Activated CD4-positive, alpha-beta T cell treated with anti-CD3 and anti-CD28 coated beads, Interleukin-2, amount 50 U/mL, for 24 hours (primary cell): ENCODE measurements around the gene GEMIN5.
"Not testable (repeated sequence)": the region's sequence is repeated elsewhere in the genome, so short reads cannot be mapped to it uniquely, and the experiment has no call there.

Experiments used
- DNase-seq, 2 donors: peaks; one replicate each; pipeline ENCODE4 v3.0.0-alpha.2; 2020; ENCODE audit warnings: low read depth in 1 of 2, low spot score in 1 of 2

The GEMIN5 gene

GRCh38 chr5:154945695-154946301, 7.8 kb upstream of the GEMIN5 start:
- DNase-seq, result no peak

GRCh38 chr5:154944716-154945115, 6.7 kb upstream of the GEMIN5 start:
- DNase-seq, result no peak

DNA sequence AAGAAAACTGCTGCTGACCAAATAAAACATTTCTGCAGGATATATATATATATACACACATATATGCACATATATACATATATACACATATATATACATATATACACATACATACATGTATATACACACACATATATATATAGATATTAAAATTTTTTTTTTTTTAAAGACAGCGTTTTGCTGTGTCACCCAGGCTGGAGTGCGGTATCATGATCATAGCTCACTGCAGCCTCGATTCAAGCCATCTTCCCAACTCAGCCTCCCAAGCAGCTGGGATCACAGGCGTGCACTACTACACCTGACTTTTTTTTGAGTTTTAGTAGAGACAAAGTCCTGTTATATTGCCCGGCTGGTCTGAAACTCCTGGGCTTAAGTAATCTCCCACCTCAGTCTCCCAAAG, 5.5 kb upstream of the GEMIN5 start:
- DNase-seq, result no peak

- DNase-seq, result peak; percentile 91 to 95
Observed at GRCh38 chr5:154940772-154941620, 3.0 kb upstream of the GEMIN5 start, which contains the start of gene MRPL22. MRPL22 (plus strand) TSS chr5:154941073; CDS start chr5:154941111, 38 bp downstream.

DNA sequence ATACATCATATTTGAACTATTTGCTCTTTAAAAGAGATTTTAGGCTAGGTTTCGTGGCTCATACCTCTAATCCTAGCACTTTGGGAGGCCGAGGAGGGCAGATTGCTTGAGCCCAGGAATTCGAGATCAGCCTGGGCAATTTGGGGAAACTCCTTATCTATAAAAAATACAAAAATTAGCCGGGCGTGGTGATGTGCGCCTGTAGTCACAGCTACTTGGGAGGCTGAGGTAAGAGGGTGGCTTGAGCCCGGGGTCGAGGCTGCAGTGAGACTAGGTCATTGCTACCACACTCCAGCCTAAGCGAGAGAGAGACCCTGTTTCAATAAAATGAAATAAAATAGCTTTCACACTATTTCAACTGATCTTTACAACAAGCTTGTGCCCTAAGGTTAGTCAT, 2.4 kb upstream of the GEMIN5 start:
- no peak for DNase-seq

DNA sequence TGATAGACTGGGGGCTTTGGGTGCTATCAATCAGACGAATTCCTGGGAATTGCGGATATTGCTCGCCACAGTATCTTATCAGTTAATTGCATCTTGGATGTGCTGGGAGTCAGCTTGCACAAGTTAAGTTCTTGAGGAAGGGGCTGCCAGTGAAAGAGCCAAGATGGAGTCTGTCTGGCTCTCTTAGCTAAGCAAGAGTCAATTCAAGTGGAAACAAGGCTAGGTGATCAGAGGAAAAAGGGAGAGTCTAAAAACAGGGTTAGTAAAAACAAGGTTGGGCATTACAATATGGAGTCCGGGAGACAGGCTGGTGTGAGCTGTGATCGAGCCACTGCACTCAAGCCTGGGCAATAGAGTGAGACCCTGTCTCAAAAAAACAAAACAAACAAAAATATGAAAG, 1.4 kb upstream of the GEMIN5 start:
- not testable (repeated sequence) for DNase-seq

- DNase-seq, result no peak
Observed at GRCh38 chr5:154937186-154937717, 759 bp downstream of the GEMIN5 start.

DNA sequence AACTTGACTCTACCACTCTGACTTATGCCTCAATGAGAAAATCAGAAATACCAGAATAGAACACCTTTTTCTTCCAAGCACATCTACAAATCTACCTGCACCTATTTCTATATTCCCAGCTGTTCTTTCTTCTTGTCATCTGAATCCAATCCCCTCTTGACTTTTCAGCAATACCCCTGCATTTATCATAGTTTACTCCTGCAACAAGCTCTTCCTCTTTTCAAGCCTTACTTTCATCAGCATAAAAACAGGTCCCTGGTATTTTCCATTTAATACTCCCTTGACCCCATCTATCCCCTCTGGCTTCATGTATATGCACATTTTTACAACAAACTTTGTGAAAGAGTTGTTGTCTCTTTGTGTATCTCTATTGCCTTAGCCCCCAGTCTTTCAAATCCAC, 3.1 kb downstream of the GEMIN5 start:
- DNase-seq, result no peak

- no peak for DNase-seq
Observed at GRCh38 chr5:154933537-154933936, 4.5 kb downstream of the GEMIN5 start.

GRCh38 chr5:154923441-154924430, 14.3 kb downstream of the GEMIN5 start:
- DNase-seq, result no peak

DNA sequence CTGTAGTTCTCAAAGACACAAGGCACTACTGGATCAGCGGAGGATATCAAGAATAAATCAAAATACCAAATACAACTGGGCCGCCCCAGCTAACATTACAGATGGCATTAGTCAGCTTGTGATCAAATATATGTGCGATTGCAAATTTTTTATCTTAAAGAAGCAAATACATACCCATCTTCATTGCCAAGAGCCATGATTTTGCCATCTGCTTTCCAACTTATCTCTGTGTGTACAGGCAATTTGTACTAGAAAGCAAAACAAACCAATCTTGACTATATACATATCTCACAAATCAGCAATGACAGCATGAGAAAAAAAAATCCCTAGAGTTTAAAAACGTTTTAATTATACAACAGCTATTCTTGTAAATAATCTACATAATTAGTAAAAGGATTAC, 20.3 kb downstream of the GEMIN5 start:
- no peak for DNase-seq

GRCh38 chr5:154916874-154917273, 21.1 kb downstream of the GEMIN5 start:
- no peak for DNase-seq

GRCh38 chr5:154905601-154906000, 32.4 kb downstream of the GEMIN5 start:
- DNase-seq, result not testable (repeated sequence)

DNA sequence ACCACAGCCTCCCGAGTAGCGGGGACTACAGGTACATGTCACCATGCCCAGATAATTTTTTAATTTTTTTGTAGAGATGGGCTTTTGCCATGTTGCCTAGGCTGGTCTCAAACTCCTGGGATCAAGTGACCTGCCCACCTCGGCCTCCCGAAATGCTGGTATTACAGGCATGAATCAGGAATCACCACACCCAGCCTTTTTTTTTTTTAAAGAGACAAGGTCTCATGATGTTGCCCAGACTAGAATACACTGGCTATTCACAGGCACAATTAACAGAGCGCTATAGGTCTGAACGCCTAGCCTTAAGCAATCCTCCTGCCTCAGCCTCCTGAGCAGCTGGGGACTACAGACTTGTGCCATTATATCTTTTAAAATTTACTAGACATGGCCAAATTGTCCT, 36.1 kb downstream of the GEMIN5 start:
- DNase-seq, result no peak

DNA sequence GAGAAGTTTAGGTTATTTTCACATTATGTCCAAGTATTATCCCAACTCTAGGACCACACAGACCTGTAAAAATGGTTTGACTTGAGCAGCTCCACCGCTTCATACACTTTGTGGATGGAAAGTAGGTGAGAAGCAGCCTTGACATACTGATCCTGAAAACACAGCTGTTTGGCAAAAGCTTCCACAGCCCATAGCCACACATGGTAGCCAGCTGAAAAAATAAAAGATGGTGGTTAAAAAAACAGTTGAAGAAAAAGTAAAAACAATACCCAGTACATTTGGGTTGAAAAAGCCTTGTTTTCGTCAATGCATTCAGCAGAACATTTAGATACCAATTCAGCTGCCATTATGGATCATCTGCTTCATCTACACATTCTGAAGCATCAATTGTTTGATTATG, 36.7 kb downstream of the GEMIN5 start:
- no peak for DNase-seq

GRCh38 chr5:154900066-154900465, 37.9 kb downstream of the GEMIN5 start:
- DNase-seq, result no peak

DNA sequence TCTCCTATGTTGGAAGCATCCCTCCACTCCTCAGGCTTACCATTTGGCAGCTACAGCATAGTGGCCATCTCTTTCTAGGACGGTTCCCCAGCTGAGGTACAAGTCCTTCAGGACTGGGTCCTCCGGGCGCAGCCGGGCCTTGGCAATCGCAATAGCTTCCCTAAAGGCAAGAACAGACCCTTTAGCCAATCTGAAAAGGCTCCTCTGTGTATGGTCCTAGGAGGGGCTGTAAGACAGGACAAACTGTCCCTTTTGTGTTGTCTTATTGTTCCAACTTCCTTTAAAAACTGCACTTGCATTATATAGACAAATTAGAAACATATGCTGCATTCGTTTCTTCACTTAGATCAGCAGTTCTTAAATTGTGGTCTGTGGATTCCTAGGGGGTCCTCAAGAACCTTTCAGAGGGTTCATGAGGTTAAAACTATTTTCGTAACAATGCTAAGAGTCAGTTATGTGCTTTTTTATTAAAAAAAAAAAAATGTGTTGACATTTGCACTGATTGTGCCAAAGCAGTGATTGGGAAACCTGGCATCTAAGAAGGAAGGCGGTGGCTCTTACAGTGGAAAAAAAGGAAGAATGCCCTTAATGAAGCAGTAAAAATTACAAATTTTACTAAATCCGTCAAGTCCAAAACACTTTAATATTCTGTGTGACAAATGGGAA, 38.7 kb downstream of the GEMIN5 start:
- no peak for DNase-seq

DNA sequence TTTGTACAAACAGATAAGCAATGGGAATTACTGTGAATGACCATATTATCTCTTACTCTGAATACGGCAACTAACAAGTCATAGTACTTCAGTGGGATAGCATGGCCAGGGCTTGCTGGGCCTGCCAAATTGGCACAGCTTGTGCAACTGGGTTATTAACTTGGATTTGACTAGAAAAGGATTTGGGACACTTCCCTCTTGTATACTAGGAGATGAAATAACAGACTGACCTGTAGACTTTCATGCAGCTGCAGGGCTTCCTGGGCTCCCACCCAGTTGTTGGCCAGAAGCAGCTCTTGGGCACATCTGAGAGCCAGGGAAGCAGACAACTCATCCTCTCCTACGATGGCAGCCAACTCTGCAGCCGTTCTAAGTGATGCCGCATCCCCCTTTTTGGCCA, 39.8 kb downstream of the GEMIN5 start:
- DNase-seq, result no peak

DNA sequence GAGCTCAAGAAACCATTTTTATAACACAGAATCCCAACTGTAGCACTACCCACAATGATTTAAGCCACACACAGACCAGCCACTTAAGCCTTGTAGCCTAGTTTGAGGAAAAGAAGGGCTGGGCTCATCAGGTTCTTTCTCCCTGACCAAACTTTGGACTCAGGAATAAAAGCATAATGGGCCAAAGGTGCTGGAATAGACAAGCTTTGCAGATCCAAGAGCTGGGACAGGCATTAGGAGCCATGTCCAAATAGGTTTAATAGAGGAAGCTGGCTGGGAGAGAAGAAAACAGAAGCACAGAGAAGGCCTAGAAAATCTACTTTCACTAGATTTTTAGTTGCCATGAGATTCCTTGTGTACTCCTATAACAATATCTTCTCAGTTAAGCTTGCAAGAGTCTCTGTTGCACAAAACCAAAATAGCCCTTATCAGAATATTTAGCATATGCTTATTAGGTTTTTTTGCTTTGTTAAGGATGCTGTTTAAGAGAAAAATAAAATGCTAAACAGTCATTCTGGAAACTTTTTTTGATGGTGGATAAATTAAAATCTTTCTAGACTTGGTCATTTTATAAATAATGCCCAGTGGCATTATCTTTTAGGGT, 41.3 kb downstream of the GEMIN5 start:
- DNase-seq, result no peak
